ENCODE measurements around the gene TRIAP1.
A peak's percentile ranks its signal among the peaks of the same experiment; 100 is the strongest.
"Not testable (repeated sequence)": the region's sequence is repeated elsewhere in the genome, so short reads cannot be mapped to it uniquely, and the experiment has no call there.

The TRIAP1 gene

DNA sequence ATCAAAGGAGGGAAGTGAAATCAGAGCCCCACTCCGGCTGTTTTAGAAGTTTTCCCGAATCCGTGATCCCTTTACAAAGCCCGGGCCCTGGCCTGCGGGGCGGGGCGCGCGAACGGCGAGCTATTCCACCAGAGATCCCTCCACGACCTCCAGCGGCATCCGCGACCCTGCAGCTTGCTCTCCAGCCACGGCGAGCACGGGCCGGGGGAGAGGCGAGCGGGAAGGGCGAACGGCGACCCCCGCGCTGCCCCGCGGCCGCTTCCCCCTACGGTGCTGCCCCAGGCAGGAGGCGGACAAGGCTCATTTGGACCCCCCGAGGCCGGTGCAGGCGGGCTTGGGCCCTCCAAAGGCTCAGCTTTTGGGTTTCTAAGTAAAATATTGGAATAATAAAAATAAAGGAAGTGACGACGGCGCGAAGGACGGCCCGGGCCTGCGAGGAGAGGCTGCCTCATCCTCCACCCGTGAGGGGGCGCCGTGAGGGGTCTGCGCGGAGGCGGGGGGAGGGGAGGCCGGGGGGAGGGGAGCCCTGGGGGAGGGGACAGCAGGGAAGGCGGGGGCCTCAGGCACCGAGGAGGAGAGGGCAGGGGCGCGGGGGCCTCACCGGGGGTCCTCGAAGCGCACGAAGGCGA lies 22.8 kb upstream of the TRIAP1 start:
- DNase-seq (ENCODE audit: low spot score), result no peak

DNA sequence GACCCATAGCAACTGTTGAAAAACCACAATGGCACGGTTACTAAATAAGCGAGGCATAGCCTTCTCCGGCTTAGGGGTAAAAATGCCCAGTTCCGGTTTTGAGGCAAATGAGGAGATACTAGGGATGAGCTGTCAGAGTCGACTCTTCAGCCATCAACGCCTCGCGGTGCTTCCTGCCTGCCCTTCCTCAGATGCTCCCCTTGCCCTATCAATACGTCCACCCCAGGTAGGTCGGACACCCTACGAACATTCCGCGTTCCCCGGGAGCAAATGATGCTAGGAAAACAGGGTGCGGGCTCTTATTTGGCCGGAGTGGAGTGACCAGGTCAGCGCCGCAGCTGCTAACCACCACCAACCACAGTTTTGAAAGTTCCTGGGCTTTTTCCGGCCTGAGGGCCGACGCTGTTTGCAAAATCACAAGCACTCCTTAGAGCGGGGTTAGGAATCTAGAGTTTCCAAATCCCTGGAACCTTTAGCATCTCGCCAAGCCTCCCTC lies 22.2 kb upstream of the TRIAP1 start:
- DNase-seq (ENCODE audit: low spot score), result peak; percentile 23

DNA sequence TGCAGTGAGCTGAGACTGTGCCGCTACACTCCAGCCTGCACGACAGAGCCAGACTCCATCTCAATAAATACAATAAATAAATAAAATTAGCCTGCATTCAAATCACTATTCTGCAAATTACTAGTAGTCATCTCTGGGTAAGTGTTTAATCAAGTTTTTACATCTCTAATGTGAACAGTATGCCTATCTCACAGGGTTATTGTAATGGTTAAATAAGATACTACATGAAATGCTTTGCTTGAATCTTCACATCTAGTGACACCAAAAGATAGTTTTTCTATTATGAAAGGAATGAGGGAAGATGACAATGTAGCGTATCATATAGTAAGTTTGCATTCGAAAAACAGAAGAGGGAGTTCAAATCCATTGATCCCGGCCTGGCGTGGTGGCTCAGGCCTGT lies 21.3 kb upstream of the TRIAP1 start:
- DNase-seq (ENCODE audit: low spot score), result no peak

DNA sequence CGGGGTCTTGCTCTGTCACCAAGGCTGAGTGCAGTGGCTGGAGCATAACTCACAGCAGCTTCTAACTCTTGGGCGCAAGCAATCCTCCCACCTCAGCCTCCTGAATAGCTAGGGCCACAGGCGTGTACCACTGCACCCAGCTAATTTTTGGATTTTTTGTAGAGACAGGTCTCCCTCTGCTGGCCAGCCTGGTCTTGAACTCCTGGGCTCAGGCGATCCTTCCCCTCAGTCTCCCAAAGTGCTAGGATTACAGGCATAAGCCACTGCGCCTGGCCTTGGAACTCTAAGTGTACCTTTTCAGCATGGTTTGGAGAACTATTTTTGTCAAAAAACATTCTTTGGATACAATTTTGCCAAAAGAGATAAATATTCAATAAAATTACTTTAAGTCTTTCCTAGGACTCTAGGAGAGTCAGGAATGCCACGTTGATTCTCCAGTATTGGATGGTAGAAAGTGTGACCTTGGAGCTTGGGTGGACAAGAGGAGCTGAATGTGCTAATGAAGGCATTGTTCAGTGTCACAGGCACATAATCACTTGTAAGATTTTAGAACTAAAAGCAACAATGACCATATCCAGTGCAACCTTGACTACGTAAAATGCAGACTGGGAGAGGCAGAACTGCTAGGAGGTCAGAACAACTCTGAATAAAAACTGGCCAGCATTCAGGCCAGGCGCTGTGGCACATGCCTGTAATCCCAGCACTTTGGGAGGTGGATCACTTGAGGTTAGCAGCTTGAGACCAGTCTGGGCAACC lies 20.6 kb upstream of the TRIAP1 start:
- peak; percentile 34 for DNase-seq (ENCODE audit: low spot score)

DNA sequence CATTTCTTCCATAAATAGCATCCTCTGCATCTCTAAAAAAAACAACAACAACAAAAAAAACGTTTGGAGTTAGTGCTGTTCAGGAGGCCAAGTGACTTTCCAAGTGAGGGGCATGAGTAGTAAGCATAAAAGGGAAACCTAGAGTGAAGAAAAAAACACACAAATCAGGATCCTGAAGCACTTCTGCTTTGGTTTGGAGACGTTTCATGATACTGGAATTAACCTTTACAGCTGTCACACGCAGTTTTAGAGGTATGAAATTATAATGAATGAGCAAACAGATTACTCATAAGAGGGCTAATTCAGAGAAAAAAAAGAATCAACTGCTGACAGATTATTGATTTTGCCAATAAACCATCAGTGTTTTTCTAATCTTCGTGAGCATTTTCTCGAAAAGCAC lies 19.6 kb upstream of the TRIAP1 start:
- no peak for DNase-seq (ENCODE audit: low spot score)

DNA sequence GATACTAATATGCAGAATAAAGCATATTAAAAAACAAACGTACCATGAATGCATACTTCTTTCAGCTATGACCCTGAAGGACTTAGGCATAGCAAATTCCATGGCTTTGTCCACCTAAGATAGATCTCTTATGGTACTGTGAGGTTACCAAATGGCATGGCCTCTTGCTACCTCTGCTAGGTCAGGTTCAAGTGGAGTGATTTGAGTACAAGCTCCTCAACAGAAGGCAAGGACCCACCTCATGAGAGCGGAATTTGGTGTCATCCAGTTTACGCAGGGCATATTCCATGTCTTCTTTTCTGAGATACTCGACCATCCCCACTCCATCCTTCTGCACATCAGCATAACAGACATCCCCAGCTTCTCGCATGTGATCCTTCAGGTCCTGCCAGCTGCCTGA lies 17.5 kb upstream of the TRIAP1 start:
- DNase-seq (ENCODE audit: low spot score), result no peak

DNA sequence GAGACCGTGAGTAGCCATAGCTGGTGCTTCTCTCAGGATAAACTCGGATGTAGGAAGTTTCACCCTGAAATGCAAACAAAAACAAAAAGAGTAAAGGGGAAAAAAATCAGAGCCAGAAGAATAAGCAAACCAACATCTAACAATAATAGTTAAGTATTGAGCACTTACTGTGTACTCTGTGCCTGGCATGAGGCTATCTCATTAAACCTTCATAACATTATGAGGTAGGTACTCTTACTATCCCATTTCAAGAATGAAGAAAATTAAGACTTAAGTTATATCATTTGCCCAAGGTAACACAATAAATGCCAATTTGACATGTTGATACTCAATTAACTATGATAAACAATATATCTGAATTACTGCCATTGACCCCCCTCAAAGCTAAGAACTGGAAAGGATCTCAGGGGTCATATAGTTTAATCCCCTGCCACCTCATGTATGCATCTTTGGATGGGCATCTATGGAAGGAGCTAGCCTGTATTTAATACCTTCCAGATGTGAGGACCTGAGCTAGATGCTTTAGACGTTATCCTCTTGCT lies 16.0 kb upstream of the TRIAP1 start:
- DNase-seq (ENCODE audit: low spot score), result no peak

DNA sequence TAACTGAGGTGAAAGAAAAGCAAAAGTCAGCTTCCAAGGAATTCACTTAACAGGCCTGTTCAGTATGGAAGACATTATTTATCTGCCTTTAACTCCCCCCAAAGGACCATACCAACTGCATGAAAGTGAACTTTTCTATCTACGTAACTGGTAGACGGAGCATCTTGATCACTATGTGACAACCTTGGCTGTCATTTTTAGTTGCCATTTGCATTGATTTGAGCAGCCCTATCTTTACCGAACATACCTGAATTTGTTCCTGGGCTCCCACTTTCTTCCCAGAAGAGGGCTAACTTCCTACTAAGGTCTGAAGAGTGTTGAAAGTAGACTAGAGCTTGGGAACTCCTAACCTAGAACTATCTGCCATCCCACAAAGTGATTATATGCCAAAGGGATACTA lies 14.0 kb upstream of the TRIAP1 start:
- DNase-seq (ENCODE audit: low spot score), result no peak

DNA sequence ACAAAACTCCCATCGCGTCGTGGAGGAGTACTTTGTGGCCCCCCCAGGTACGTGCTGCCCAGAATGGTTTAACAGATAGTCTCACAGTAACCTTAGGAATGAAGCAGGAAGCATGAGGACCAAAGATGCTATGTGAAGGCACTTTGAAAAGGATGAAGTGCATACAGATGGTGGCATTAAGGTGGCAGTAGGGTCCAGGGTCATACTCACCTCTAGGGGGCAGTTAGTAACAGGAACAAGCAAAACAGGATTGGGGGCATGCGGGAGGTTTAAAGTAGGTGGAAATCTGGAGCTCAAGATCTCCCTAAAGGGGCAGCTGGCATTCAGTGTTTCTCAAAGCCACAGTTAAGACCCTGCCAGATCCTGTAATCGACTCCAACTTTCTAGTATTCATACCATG lies 10.9 kb upstream of the TRIAP1 start:
- no peak for DNase-seq (ENCODE audit: low spot score)

DNA sequence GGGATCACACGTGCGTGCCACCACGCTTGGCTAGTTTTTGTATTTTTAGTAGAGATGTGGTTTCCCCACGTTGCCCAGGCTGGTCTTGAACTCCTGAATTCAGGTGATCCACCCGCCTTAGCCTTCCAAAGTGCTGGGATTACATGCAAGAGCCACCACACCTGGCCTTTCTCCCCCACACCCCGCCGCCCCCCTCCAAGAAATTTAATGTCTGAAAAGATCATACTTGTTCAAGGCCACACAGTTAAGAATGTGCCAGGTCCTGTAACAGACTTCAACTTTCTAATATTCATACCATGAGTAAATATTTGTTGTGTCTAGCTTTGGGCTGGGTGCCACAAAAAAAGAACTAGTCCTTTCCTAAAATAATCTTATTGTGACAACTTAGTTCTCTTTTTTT lies 9.1 kb upstream of the TRIAP1 start:
- DNase-seq (ENCODE audit: low spot score), result no peak

DNA sequence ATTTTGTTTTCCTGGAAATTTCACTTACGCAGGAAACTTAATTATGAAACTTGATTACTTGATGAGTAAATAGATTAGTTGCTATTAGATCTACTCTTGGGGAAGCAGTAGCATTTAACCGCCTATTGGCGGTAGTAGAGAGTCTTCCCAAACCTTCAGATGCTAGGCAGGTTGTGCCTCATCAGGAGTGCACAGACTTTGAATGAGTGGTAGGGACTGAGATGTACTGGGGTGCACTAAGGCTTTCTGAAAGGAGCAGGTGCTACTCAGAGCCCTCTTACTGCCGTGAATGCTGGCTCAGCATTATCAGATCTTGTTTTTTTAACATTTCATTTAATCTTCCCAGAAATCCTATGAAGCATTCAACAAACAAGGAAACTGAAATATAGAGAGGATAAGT lies 7.8 kb upstream of the TRIAP1 start:
- DNase-seq (ENCODE audit: low spot score), result peak; percentile 61

DNA sequence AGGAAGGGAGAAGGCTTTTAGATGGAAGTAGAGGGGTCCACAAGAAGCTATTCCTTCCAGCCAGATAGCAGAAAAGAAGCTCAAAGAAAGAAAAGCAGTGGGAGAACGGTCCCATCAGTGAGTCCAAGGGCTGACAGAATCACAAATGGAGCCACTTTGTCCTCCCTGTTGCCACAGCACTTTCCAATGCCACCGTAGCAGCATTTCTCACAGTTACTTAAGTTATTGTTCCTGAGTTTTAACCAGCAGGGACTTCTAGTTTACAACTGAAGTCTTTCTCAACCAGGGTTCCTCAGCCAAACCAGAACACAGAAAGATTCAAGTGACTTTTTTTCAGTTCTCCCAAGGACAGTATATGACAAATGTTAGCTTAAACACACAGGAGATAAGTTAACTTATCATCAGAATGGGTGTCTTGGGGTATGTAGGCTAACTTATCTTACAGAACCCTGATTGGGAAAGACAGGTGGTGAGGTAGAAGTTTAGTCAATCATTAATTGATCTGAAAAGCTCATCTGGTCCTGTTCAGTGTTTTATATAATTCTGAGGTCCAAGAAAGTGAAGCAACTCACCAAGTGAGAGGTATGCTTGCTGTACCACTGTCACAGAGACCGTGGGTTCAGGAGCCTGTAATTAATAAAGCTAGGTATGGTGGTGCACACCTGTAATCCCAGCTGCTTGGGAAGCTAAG lies 7.0 kb upstream of the TRIAP1 start:
- DNase-seq (ENCODE audit: low spot score), result no peak

DNA sequence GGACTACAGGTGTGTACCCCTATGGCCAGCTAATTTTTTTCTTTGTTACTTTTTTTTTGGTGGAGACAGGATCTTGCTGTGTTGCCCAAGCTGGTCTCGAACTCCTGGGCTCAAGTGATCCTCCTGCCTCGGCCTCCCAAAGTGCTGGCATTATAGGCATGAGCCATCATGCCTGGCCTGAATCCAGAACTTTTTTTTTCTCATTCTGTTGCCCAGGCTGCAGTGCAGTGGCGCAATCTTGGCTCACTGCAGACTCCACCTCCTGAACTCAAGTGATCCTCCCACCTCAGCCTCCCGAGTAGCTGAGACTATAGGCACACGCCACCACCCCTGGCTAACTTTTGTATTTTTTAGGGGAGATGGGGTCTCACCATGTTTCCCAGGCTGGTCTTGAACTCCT lies 6.3 kb upstream of the TRIAP1 start:
- not testable (repeated sequence) for DNase-seq (ENCODE audit: low spot score)

DNA sequence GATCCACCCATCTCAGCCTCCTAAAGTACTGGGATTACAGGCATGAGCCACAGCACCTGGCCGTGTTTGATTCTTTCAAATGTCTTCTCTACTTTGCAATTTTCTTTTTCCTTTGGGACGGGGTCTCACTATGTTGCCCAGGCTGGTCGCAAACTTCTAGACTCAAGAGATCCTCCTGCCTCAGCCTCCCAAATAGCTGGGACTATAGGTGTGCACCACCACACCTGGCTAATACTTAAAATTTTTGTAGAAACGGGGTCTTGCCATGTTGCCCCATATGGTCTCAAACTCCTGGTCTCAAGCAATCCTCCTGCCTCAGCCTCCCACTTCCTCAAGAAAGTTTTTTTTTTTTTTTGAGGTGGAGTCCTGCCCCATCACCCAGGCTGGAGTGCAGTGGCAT lies 1.8 kb upstream of the TRIAP1 start:
- DNase-seq (ENCODE audit: low spot score), result no peak

DNA sequence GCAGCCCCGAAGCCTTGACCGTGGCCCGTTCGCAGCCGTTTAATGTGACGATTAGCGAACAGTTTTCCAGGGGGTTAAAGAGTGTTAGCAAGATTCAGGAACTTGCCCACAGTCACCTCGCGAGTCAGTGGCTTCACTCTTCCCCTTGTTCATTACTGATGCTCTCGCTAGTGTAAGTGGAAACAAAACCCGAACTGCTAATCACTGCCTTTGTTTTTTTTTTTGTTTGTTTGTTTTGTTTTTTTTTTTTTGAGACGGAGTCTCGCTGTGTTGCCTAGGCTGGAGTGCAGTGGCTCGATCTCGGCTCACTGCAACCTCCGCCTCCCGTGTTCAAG lies 627 bp upstream of the TRIAP1 start:
- DNase-seq (ENCODE audit: low spot score), result not testable (repeated sequence)

DNA sequence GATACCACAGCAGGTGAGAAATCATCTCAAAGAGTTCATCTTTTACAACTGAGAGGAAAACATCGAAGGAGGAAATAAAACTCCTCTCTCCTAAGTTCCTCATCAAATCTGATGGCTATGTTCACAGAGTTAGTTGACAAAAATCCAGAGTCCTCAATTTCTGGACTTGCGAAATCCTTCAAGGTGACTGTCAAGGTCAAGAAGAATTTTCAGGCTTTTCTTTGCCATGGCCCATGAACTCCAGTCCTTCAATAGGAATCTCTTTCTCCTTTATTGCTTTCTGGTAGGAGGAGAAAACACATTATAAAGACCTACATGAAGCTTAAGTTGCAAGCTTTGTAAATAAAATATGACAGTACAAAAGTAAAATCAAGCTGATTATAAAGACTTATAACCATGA lies 1.5 kb downstream of the TRIAP1 start:
- no peak for DNase-seq (ENCODE audit: low spot score)

DNA sequence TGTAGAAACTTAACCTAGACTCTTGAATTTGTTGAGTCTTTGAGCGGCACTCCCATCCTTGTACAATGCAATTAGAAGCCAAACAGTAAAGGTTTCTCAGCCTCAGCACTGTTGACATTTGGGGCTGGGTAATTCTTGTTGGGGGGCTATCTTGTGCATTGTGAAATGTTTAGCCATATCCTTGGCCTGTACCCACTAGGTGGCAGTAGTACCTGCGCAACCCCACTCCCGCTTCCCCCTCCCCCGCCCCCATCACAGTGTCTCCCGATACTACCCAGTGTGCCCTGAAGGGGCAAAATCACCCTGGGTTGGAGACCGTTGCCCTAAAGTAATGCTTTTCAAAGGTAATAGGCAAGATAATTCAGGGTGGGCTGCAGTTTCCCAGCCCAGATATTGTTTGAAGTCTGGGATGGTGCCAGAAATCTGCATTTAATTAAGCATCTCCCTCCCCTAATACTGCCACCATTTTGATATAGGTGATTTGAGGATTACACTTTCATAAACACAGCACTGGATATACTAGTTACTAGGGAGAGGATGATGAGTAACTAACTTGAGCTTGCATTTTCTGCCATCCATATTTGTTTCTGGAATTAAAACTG lies 6.4 kb downstream of the TRIAP1 start:
- DNase-seq (ENCODE audit: low spot score), result peak; percentile 53

DNA sequence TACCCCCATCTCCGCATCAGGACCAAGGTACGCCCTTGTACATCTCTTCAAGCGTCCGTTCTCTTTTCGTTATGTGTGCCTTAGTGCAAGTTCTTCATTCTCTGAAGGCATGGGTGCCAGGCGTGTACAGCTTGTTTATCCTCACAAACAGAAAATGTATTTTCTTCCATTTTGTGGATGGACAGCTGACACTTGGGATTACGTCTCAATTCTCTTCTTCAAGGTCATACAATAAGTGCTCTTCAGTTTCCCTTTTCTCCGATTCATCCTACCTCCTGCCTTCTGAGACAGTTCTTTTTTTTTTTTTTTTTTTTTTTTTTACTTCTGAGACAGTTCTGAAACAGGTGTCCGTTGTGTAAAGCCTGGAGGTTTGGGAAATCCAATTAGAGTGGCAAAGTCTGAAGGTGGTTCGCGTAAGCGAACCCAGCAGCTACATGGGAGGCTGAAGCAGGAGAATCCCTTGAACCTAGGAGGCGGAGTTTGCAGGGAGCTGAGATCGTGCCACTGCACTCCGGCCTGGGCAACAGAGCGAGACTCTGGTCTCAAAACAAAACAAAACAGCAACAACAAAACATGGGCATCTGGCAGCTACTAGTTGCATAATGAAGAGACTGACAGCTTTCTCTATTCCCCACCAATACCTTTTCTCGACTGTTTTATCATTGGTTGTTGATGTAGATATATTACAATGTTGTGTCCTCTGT lies 7.5 kb downstream of the TRIAP1 start:
- no peak for DNase-seq (ENCODE audit: low spot score)

DNA sequence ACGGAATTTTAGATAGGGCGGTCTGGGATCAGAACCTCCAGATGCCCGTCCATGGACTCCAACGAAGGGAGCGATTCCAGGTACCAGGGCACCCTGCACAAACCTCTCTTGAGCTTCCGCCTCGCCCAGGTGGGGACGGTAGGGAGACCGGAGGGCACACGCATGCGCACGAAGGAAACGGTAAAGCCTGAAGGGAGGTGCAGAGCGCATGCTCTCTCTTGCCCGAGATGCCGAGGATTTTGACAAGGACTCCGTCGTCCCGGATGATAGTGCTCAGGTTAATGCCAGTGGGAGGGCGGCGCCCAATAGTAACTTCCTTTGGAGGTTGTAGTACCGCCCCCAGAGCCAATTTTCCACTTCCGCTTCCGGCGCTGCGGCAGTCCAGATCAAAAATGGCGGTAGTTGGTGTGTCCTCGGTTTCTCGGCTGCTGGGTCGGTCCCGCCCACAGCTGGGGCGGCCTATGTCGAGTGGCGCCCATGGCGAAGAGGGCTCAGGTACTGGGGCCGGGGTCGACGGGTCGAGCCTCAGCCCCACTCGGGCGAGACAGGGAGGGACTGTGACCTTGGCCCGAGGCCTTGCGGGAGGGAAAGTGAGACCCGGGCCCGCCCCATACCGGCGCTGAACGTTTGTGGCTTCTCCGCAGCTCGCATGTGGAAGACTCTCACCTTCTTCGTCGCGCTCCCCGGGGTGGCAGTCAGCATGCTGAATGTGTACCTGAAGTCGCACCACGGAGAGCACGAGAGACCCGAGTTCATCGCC lies 8.3 kb downstream of the TRIAP1 start, which contains the start of gene COX6A1:
TSS of gene COX6A1 (plus strand) at position 379 of the 760 bp plus-strand sequence. CDS start at position 393, 14 bp downstream.
- peak; percentile 100 for DNase-seq (ENCODE audit: low spot score)

DNA sequence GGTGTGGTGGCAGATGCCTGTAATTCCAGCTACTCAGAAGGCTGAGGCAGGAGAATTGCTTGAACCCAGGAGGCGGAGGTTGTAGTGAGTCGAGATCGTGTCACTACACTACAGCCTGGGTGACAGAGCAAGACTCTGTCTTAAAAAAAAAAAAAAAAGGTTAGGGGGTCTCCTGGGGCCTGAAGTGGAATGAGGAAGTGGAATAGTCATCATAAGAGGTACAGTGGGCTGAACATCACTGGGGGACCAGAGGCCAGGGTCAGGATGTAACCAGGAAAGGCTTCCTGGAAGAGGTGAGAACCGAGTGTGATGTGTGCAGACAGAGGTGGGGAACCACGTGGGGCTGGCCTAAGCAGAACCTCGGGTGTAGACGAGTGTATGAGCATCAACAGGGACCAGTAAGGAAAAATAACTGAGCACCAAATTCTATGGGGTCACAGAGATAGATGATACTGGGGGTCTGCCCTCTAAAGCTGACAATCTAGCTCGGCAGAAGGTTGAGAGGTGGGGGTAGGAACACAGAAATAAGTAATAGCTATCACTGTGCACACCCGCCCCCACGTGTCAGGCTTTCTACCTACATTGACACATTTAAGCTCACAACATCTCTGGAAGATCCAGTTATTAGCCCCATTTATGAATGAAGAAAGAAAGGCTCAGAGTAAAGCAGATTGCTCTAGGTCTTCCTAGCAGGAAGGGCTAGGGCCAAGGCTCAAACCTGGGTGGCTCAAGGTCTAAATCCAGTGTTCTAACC lies 13.2 kb downstream of the TRIAP1 start:
- no peak for DNase-seq (ENCODE audit: low spot score)
